Loucy (cell line): ENCODE results near the gene NRXN3.

Experiments used
- CTCF ChIP-seq: fragments of 200-600 bp; sonication (generic); conservative IDR thresholded peaks from 2 replicates; pipeline ENCODE4 v1.5.1; 2014; ENCODE audit warnings: mild to moderate bottlenecking, antibody characterized with exemption, low read length
- EZH2phosphoT487 ChIP-seq: fragments of 200-600 bp; IDR thresholded peaks from 2 replicates; pipeline ENCODE4 v1.6.1; 2018; ENCODE audit warnings: antibody characterized with exemption, mild to moderate bottlenecking, moderate library complexity, borderline replicate concordance

- TF ChIP-seq CTCF (no peak), EZH2phosphoT487 (no peak)
Observed at GRCh38 chr14:79758985-79759384, 1588.8 kb downstream of the NRXN3 start.
